Karpas-422 (cell line): Measurements from ENCODE around the gene RFX7. TPM values are rescaled to one million over a fixed set of nuclear protein-coding genes. Genes with fewer than 3 reads are reported as not detected.
"Not testable (repeated sequence)": the region's sequence is repeated elsewhere in the genome, so short reads cannot be mapped to it uniquely, and the experiment has no call there.

Experiments
- DNase-seq: peaks from one replicate; pipeline ENCODE4 v3.0.0-alpha.2; 2015
- H2AFZ ChIP-seq: fragments of 200-600 bp; sonication (generic); 2 replicates; pipeline ENCODE4 v1.6.1; 2014; ENCODE audit warnings: antibody characterized with exemption, low read length, mixed read lengths
- H3K27ac ChIP-seq: fragments of 200-600 bp; sonication (generic); 2 replicates; pipeline ENCODE4 v1.5.1; 2014; ENCODE audit warnings: mild to moderate bottlenecking, low read length, moderate library complexity
- H3K27me3 ChIP-seq: fragments of 200-600 bp; sonication (generic); 2 replicates; pipeline ENCODE4 v1.6.1; 2014; ENCODE audit warnings: low read length, mixed read lengths
- H3K36me3 ChIP-seq: fragments of 200-600 bp; sonication (generic); 2 replicates; pipeline ENCODE4 v1.6.1; 2014; ENCODE audit warnings: low read length, mixed read lengths; ENCODE audit not compliant: insufficient read depth
- H3K4me1 ChIP-seq: fragments of 200-600 bp; sonication (generic); 2 replicates; pipeline ENCODE4 v1.6.1; 2014; ENCODE audit warnings: mild to moderate bottlenecking, low read length, mixed read lengths
- H3K4me2 ChIP-seq: fragments of 200-600 bp; sonication (generic); 2 replicates; pipeline ENCODE4 v1.6.1; 2014; ENCODE audit warnings: low read length, low read depth, mild to moderate bottlenecking; ENCODE audit not compliant: poor library complexity, severe bottlenecking
- H3K4me3 ChIP-seq: fragments of 200-600 bp; sonication (generic); 2 replicates; pipeline ENCODE4 v1.5.1; 2014; ENCODE audit warnings: mild to moderate bottlenecking, antibody characterized with exemption, low read length, mixed read lengths
- H3K79me2 ChIP-seq: fragments of 200-600 bp; sonication (generic); 2 replicates; pipeline ENCODE4 v1.6.1; 2014; ENCODE audit warnings: mild to moderate bottlenecking, low read length, mixed read lengths
- H3K9ac ChIP-seq: fragments of 200-600 bp; sonication (generic); 2 replicates; pipeline ENCODE4 v1.6.0; 2014; ENCODE audit warnings: low read length
- H3K9me2 ChIP-seq: fragments of 200-600 bp; sonication (generic), shearing (Covaris generic); replicated peaks from 2 replicates; pipeline ENCODE4 v1.6.0; 2014; ENCODE audit warnings: mild to moderate bottlenecking, low read length, moderate library complexity; ENCODE audit not compliant: insufficient read depth
- H3K9me3 ChIP-seq: fragments of 300-700, 200-600 bp; sonication (generic); 2 replicates; pipeline ENCODE4 v1.6.1; 2014; ENCODE audit warnings: low read length, mixed read lengths
- H4K20me1 ChIP-seq: fragments of 200-600 bp; sonication (generic); 2 replicates; pipeline ENCODE4 v1.6.1; 2014; ENCODE audit warnings: mild to moderate bottlenecking, antibody characterized with exemption, low read length, low read depth; ENCODE audit not compliant: insufficient read depth
- total RNA-seq: library from RNA; depleted of rRNA; stranded (reverse); fragments of >200 nt; shearing (Covaris generic); gene quantifications from 2 replicates; pipeline ENCODE4 v1.2.3, GENCODE V29; 2014; ENCODE audit warnings: low replicate concordance

RFX7 gene
- total RNA-seq, 1 experiment from 2014 or later: 57.3 TPM

- no peak for DNase-seq
- Histone ChIP-seq H4K20me1 (no peaks in the 10 kb centered on the region), H3K4me1 (no peaks in the 10 kb centered on the region), H2AFZ (no peak overlapping the region), H3K9ac (no peak overlapping the region), H3K79me2 (peaks cover 100% of the 10 kb centered on the region), H3K9me2 (no peaks in the 10 kb centered on the region), H3K27ac (no peak overlapping the region), H3K36me3 (peaks cover 57% of the 10 kb centered on the region), H3K27me3 (no peaks in the 10 kb centered on the region), H3K9me3 (no peaks in the 10 kb centered on the region), H3K4me3 (no peak overlapping the region), H3K4me2 (no peak overlapping the region)
These were observed 78.4 kb downstream of the RFX7 start for GRCh38 chr15:56165234-56165633.

DNA sequence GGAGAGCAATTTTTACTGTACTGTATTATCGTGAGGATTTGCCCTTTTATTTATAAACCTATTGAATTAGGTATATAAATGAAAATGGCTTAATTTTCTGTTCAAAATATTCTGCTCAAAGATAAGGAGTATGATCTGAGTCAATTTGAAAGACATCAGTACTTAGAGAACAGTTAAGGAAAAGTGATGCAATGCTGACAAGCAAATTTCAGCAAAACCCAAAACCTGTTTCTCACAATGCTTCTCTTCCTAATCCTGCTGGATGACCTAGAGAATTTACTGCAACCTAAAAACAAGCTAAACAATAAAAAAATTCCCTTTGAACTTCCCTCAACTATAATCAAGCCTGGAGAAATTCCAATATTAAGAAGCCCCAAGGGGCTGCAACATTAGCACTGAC, 82.7 kb downstream of the RFX7 start:
- no peak overlapping the region; the same call in 1 of the 2 replicates for H3K27ac ChIP-seq
- no peaks in the 10 kb centered on the region for H3K9me2 ChIP-seq
- H3K9ac ChIP-seq: no peak overlapping the region
- no peaks in the 10 kb centered on the region for H3K27me3 ChIP-seq
- H2AFZ ChIP-seq: no peak overlapping the region
- H3K4me1 ChIP-seq: no peaks in the 10 kb centered on the region
- H3K9me3 ChIP-seq: no peaks in the 10 kb centered on the region
- peaks cover 100% of the 10 kb centered on the region for H3K79me2 ChIP-seq
- no peak for DNase-seq
- no peak overlapping the region for H3K4me2 ChIP-seq
- peaks cover 51% of the 10 kb centered on the region for H3K36me3 ChIP-seq
- H4K20me1 ChIP-seq: no peaks in the 10 kb centered on the region
- no peak overlapping the region for H3K4me3 ChIP-seq

- Histone ChIP-seq H2AFZ (no peak overlapping the region), H3K79me2 (peaks cover 99% of the 10 kb centered on the region), H3K36me3 (peaks cover 36% of the 10 kb centered on the region), H3K9me3 (no peaks in the 10 kb centered on the region), H3K4me3 (no peak overlapping the region), H3K4me2 (no peak overlapping the region), H3K9ac (no peak overlapping the region), H3K9me2 (no peaks in the 10 kb centered on the region), H3K27ac (no peak overlapping the region), H3K4me1 (no peaks in the 10 kb centered on the region), H3K27me3 (no peaks in the 10 kb centered on the region), H4K20me1 (no peaks in the 10 kb centered on the region)
- no peak for DNase-seq
These were observed 86.8 kb downstream of the RFX7 start for GRCh38 chr15:56156877-56157276.

DNA sequence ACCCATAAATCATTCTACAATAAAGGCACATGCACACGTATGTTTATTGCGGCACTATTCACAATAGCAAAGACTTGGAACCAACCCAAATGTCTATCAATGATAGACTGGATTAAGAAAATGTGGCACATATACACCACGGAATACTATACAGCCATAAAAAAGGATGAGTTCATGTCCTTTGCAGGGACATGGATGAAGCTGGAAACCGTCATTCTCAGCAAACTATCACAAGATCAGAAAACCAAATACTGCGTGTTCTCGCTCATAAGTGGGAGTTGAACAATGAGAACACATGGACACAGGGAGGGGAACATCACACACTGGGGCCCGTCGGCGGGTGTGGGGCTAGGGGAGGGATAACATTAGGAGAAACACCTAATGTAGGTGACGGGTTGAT, 88.4 kb downstream of the RFX7 start:
- not testable (repeated sequence) for H3K4me2 ChIP-seq, H3K9me3 ChIP-seq, H3K4me3 ChIP-seq, H3K9ac ChIP-seq, H2AFZ ChIP-seq, H3K27ac ChIP-seq, H3K27me3 ChIP-seq, H4K20me1 ChIP-seq, H3K9me2 ChIP-seq, DNase-seq, H3K4me1 ChIP-seq
- H3K36me3 ChIP-seq: peaks cover 24% of the 10 kb centered on the region
- peaks cover 99% of the 10 kb centered on the region for H3K79me2 ChIP-seq

DNA sequence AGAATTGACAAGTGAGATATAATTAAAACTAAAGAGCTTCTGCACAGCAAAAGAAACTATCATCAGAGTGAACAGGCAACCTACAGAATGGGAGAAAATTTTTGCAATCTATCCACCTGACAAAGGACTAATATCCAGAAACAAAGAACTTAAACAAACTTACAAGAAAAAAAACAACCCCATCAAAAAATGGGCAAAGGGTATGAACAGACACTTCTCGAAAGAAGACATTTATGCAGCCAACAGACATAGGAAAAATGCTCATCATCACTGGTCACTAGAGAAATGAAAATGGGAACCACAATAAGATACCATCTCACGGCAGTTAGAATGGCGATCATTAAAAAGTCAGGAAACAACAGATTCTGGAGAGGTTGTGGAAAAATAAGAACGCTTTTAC, 88.9 kb downstream of the RFX7 start:
- H3K27ac ChIP-seq, H4K20me1 ChIP-seq, H3K9me3 ChIP-seq, H3K9me2 ChIP-seq, H3K4me1 ChIP-seq, H3K27me3 ChIP-seq, H3K4me3 ChIP-seq, H3K9ac ChIP-seq, H2AFZ ChIP-seq, DNase-seq, H3K4me2 ChIP-seq: not testable (repeated sequence)
- peaks cover 21% of the 10 kb centered on the region for H3K36me3 ChIP-seq
- H3K79me2 ChIP-seq: peaks cover 99% of the 10 kb centered on the region

GRCh38 chr15:56150204-56150603, 93.5 kb downstream of the RFX7 start:
- Histone ChIP-seq H3K9ac (no peak overlapping the region), H2AFZ (no peak overlapping the region), H3K9me2 (no peaks in the 10 kb centered on the region), H4K20me1 (no peaks in the 10 kb centered on the region), H3K27me3 (no peaks in the 10 kb centered on the region), H3K4me2 (no peak overlapping the region), H3K4me3 (no peak overlapping the region), H3K9me3 (no peaks in the 10 kb centered on the region), H3K4me1 (no peaks in the 10 kb centered on the region), H3K27ac (no peak overlapping the region), H3K79me2 (peaks cover 98% of the 10 kb centered on the region), H3K36me3 (peaks cover 21% of the 10 kb centered on the region)
- no peak for DNase-seq

GRCh38 chr15:56148064-56148463, 95.6 kb downstream of the RFX7 start:
- Histone ChIP-seq H3K79me2 (peaks cover 97% of the 10 kb centered on the region), H3K4me1 (no peaks in the 10 kb centered on the region), H3K27ac (no peak overlapping the region), H4K20me1 (no peaks in the 10 kb centered on the region), H3K36me3 (peaks cover 40% of the 10 kb centered on the region), H3K9me2 (no peaks in the 10 kb centered on the region), H3K27me3 (no peaks in the 10 kb centered on the region), H3K9me3 (no peaks in the 10 kb centered on the region), H3K4me3 (no peak overlapping the region), H3K9ac (no peak overlapping the region), H3K4me2 (no peak overlapping the region), H2AFZ (no peak overlapping the region)
- DNase-seq: no peak

DNA sequence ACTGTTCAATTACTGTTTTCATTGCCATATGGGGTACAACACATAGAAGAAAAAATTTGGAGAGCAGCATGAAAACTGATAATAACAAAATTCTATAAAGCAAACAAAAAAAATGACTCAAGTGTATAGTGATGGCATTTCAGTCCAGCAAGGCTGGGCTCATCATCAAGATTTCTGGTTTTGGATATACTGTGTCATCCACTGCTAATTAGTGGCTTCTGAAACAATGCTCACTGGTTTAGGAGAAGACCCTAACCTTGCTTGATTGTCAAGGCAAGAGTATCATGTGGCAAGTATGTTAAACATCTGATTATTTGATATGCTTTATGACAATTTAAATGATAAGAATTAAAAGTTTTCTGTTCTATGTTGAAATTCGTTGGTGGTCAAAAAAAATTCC, 96.9 kb downstream of the RFX7 start:
- DNase-seq: no peak
- H3K27me3 ChIP-seq: no peaks in the 10 kb centered on the region
- H3K4me2 ChIP-seq: no peak overlapping the region
- H3K9me3 ChIP-seq: no peaks in the 10 kb centered on the region; the same call in 1 of the 2 replicates
- no peak overlapping the region for H3K9ac ChIP-seq
- H3K36me3 ChIP-seq: peaks cover 53% of the 10 kb centered on the region
- no peaks in the 10 kb centered on the region for H3K9me2 ChIP-seq
- H4K20me1 ChIP-seq: no peaks in the 10 kb centered on the region
- no peak overlapping the region for H2AFZ ChIP-seq
- no peaks in the 10 kb centered on the region for H3K4me1 ChIP-seq
- no peak overlapping the region for H3K4me3 ChIP-seq
- H3K79me2 ChIP-seq: peaks cover 96% of the 10 kb centered on the region
- no peak overlapping the region for H3K27ac ChIP-seq

DNA sequence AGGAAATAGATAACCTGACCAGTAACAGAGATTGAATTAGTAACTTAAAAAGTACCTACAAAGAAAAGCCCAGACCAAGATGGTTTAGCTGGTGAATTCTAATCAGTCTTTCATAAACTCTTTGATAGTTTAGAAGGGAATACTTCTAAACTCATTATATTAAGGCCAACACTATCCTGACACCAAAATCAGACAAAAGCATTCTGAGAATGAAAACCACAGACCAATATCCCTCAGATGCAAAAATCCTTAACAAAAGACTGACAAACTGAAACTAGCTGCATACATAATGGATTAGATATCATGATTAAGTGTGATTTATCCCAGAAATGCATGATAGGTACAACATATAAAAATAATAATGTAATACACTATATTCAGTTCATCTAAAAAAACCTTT, 115.6 kb downstream of the RFX7 start:
- Histone ChIP-seq H3K9ac (no peak overlapping the region), H3K36me3 (peaks cover 86% of the 10 kb centered on the region), H3K4me2 (no peak overlapping the region), H3K4me1 (no peaks in the 10 kb centered on the region), H3K27me3 (no peaks in the 10 kb centered on the region), H4K20me1 (no peaks in the 10 kb centered on the region), H3K9me2 (no peaks in the 10 kb centered on the region), H3K79me2 (peaks cover 78% of the 10 kb centered on the region), H3K27ac (no peak overlapping the region), H3K4me3 (no peak overlapping the region), H3K9me3 (peaks cover 16% of the 10 kb centered on the region), H2AFZ (no peak overlapping the region)
- no peak for DNase-seq
